ENCODE data around the gene TGFA.

TGFA gene

DNA sequence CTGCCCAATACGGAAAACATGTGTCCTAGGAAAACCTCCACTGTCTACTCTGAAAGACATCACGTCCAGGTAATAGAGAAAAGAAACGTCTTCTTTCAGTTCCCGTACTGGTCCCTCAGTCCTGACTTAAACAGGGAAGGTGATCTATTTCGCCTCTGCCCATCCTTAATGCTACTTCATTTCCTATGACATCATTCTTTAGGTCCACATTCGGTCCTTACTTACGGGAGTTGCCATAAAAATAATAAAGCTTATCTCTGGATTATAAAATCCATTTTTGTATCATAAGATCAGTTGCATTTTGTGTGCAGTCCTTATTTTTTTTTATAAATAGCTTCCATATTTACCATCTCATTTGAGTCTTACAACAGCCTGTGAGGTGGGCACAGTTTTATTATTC is 3.7 kb downstream of the TGFA start:
- H3K36me3 ChIP-seq, result no peaks in the 10 kb centered on the region
- TF ChIP-seq, protein P1, sequence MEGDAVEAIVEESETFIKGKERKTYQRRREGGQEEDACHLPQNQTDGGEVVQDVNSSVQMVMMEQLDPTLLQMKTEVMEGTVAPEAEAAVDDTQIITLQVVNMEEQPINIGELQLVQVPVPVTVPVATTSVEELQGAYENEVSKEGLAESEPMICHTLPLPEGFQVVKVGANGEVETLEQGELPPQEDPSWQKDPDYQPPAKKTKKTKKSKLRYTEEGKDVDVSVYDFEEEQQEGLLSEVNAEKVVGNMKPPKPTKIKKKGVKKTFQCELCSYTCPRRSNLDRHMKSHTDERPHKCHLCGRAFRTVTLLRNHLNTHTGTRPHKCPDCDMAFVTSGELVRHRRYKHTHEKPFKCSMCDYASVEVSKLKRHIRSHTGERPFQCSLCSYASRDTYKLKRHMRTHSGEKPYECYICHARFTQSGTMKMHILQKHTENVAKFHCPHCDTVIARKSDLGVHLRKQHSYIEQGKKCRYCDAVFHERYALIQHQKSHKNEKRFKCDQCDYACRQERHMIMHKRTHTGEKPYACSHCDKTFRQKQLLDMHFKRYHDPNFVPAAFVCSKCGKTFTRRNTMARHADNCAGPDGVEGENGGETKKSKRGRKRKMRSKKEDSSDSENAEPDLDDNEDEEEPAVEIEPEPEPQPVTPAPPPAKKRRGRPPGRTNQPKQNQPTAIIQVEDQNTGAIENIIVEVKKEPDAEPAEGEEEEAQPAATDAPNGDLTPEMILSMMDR (IDR thresholded peaks at IDR 0.05; ENCODE audit: low read depth, low read length), result no peak
- no peak overlapping the region for H3K4me3 ChIP-seq (ENCODE audit: low read depth, low read length)
- H3K9me3 ChIP-seq, result no peaks in the 10 kb centered on the region
- H3K27me3 ChIP-seq, result peaks cover 40% of the 10 kb centered on the region
- no peaks in the 10 kb centered on the region for H3K4me1 ChIP-seq
- no peak for DNase-seq

DNA sequence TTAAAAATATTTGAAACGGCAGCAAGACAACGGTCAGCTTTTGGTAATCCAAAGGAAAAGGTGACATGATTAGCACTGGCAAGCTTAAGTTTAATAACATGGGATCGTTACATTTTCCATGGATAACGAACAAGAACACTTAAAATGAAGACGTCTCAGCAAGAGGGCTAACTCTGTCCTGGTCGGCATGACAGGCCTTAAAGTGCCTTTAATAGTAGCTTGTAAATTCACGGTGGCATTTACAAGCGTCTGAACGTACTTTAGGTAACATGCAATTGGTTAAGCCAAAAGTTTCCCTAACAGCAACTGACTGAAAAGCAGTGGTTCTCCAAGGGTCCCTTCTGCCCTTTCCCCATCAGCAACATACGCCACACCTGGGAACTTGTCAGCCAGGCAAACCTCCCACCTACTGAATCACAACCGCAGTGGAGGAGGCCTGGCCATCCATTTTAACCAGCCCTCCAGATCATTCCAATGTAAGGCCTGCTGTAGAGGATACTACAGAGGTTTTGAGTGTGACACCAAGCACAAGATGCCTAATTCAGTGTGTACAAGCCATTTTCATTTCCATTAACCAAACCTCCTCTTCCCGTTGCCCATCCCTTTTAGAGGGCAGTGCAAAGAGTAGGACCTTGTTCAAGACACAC is 4.4 kb downstream of the TGFA start:
- no peaks in the 10 kb centered on the region for H3K9me3 ChIP-seq

DNA sequence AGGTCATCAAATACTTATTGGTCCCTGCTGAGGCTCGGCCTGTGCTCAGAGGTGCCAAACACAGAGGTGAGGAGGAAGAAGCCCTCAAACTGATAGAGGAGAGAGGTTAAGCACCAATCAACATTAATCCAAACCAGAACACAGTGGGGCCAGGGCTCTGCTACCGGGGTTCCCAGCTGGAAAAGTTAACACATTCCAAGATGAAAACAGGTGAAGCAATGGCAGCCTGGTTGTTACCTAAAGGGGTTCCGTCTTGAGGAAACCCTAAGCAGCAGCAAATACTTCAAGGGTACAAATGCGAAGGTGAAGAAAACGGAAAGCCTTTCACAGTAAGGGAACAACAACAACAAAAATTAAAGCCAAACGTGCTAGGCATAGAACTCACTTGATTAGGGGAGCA is 5.4 kb downstream of the TGFA start:
- Histone ChIP-seq H3K4me1 (no peaks in the 10 kb centered on the region), H3K27me3 (peaks cover 28% of the 10 kb centered on the region), H3K9me3 (no peaks in the 10 kb centered on the region), H3K36me3 (no peaks in the 10 kb centered on the region), H3K4me3 (ENCODE audit: low read depth, low read length) (no peak overlapping the region)
- TF ChIP-seq, protein P1 (IDR thresholded peaks at IDR 0.05; ENCODE audit: low read depth, low read length), result no peak
- DNase-seq, result no peak

More for the DNA sequence above, 4.4 kb downstream of the TGFA start:
- Histone ChIP-seq H3K4me1 (no peaks in the 10 kb centered on the region), H3K27me3 (peaks cover 33% of the 10 kb centered on the region), H3K36me3 (no peaks in the 10 kb centered on the region), H3K4me3 (ENCODE audit: low read depth, low read length) (no peak overlapping the region)
- DNase-seq, result no peak
- TF ChIP-seq, protein P1 (IDR thresholded peaks at IDR 0.05; ENCODE audit: low read depth, low read length), result no peak

DNA sequence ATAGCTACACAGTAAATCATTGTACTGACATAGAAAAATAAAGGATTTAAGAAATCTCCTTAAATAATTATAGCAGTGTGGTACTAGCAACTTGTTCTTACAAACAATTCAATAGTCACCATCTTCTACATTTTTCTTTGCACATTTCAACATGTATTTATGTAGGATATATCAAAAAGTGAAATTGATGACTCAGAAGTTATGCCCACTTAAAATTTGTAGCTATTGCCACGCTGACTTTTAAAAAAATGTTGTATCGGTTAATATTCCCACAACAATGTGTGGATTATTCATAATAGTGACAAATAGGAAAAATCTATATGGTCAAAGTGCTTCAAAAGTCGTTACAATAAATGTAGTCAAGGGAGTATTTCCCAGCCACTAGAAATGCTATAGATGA is 6.7 kb downstream of the TGFA start:
- Histone ChIP-seq H3K36me3 (no peaks in the 10 kb centered on the region), H3K27me3 (peaks cover 15% of the 10 kb centered on the region), H3K4me1 (no peaks in the 10 kb centered on the region), H3K9me3 (no peaks in the 10 kb centered on the region), H3K4me3 (ENCODE audit: low read depth, low read length) (no peak overlapping the region)
- TF ChIP-seq, protein P1 (IDR thresholded peaks at IDR 0.05; ENCODE audit: low read depth, low read length), result no peak
- DNase-seq, result no peak

DNA sequence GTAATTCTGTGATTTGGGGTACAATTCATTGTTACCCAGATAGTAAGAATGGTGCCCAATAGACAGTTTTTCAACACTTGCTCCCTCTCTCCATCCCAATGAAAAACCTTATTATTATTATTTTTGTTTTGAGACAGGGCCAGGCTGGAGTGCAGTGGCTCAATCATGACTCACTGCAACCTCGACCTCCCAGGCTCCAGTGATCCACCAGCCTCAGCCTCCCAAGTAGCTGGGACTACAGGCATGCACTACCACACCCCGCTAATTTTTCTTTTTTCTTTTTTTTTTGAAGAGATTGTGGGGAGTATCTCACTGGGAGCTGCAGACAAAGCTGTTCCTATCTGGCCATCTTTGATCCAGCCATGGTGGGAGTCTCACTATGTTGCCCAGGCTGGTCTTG is 7.2 kb downstream of the TGFA start:
- no peaks in the 10 kb centered on the region for H3K9me3 ChIP-seq
- no peaks in the 10 kb centered on the region for H3K36me3 ChIP-seq
- H3K4me1 ChIP-seq, result no peaks in the 10 kb centered on the region
- H3K4me3 ChIP-seq (ENCODE audit: low read depth, low read length), result no peak overlapping the region
- TF ChIP-seq, protein P1 (IDR thresholded peaks at IDR 0.05; ENCODE audit: low read depth, low read length), result no peak
- no peak for DNase-seq
- H3K27me3 ChIP-seq, result peaks cover 14% of the 10 kb centered on the region

DNA sequence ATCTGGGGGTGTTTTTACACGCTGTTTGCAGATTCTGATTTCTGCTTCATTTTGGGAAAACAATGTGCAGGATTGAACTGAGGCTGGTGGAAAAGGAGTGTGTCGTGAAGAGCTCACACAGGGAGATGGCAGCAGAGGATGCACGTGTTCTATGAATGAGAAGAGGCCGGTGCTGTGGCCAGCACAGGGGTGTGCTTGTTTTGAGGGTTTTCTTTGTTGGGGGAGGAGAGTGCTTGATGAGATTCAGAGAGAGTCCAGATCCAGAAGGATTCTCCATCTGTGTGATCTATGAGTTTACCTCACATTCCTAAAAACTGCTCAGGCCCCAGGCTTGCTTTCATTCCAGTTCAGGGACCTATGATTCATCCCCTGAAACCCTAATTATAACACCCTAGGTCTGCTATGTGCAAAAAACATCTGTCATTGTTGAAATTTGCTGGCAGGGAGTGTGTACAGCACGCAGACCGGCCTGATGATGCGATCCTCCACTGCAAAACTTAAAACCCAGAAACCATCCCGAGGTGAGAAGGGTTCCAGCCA is 12.1 kb downstream of the TGFA start:
- no peak for DNase-seq

More for the DNA sequence above, 12.1 kb downstream of the TGFA start:
- no peaks in the 10 kb centered on the region for H3K4me1 ChIP-seq
- no peak overlapping the region for H3K4me3 ChIP-seq (ENCODE audit: low read depth, low read length)
- H3K9me3 ChIP-seq, result no peaks in the 10 kb centered on the region
- no peaks in the 10 kb centered on the region for H3K27me3 ChIP-seq
- no peaks in the 10 kb centered on the region for H3K36me3 ChIP-seq
- TF ChIP-seq, protein P1 (IDR thresholded peaks at IDR 0.05; ENCODE audit: low read depth, low read length), result no peak
